ENCODE measurements around the gene AAK1. TPM values are rescaled to one million over a fixed set of nuclear protein-coding genes. Genes with fewer than 3 reads are reported as not detected.
"Not testable (repeated sequence)": the region's sequence is repeated elsewhere in the genome, so short reads cannot be mapped to it uniquely, and the experiment has no call there.

AAK1 gene
- total RNA-seq, 1 experiment from 2014 or later, result 30.6 TPM

- no peak overlapping the region for H4K5ac ChIP-seq (ENCODE audit: insufficient read length, low read depth, low read length)
- no peaks in the 10 kb centered on the region for H3K79me1 ChIP-seq (ENCODE audit: insufficient read depth, low read depth, low read length, poor library complexity, severe bottlenecking)
- H3K27ac ChIP-seq (ENCODE audit: insufficient read length, low read depth, low read length), result no peak overlapping the region
- DNase-seq, result no peak
- no peak overlapping the region for H3K23ac ChIP-seq (ENCODE audit: insufficient read length, low read depth, low read length)
- H2BK12ac ChIP-seq (ENCODE audit: insufficient read length, low read depth, low read length), result no peak overlapping the region
- Mint-ChIP-seq H3K27ac (no peak overlapping the region), H3K9me3 (peaks cover 6 to 18% of the 10 kb centered on the region in 2 experiments; a peak in 4 of 5 replicates), H3K4me1 (peaks cover 5 to 6% of the 10 kb centered on the region in 2 experiments), H3K36me3 (ENCODE audit: insufficient read depth in 1 of 3, low read depth in 3 of 3) (peaks cover 10 to 16% (median 15%) of the 10 kb centered on the region in 3 experiments; a peak in 6 of 7 replicates), H3K4me3 (no peak overlapping the region), H3K27me3 (ENCODE audit: low read depth) (no peaks in the 10 kb centered on the region)
- no peak overlapping the region for H3T11ph ChIP-seq (ENCODE audit: low read length)
- H3K4me2 ChIP-seq (ENCODE audit: insufficient read depth, insufficient read length, low read length), result no peak overlapping the region
- no peak overlapping the region for H4K91ac ChIP-seq (ENCODE audit: insufficient read length, low read depth, low read length)
- no peaks in the 10 kb centered on the region; the same call in 1 of the 2 replicates for H3K79me2 ChIP-seq (ENCODE audit: insufficient read depth, low read length)
- H4K20me1 ChIP-seq (ENCODE audit: control insufficient read depth, insufficient read depth, insufficient read length), result no peaks in the 10 kb centered on the region
- H2AFZ ChIP-seq (ENCODE audit: low read length), result no peak overlapping the region
- H2BK5ac ChIP-seq (ENCODE audit: insufficient read length, low read length), result no peak overlapping the region
- H2BK120ac ChIP-seq (ENCODE audit: low read depth, low read length, poor library complexity, severe bottlenecking), result no peak overlapping the region
- H3K9ac ChIP-seq (ENCODE audit: extremely low read depth, insufficient read length, low read length), result no peak overlapping the region
- no peak overlapping the region for H3K14ac ChIP-seq (ENCODE audit: insufficient read depth, low read length)
- H4K8ac ChIP-seq (replicated peaks; ENCODE audit: insufficient read length, low read depth, low read length), result no peak overlapping the region
- no peaks in the 10 kb centered on the region for H3K27me3 ChIP-seq (ENCODE audit: insufficient read depth, low read length)
- WGBS (ENCODE audit: extremely low coverage, insufficient read length, low lambda C conversion rate), result no CpG with 5 or more reads among the region's 2 CpGs
- no peak overlapping the region for H3K4ac ChIP-seq (ENCODE audit: low read depth, low read length)
- H2AK5ac ChIP-seq (ENCODE audit: insufficient read length, low read length), result no peak overlapping the region
- TF ChIP-seq CTCF (conservative IDR thresholded peaks at IDR 0.05), result no peak
- no peak overlapping the region for H2BK15ac ChIP-seq (ENCODE audit: low read depth, low read length)
- H3K9me3 ChIP-seq (ENCODE audit: control insufficient read depth, low read depth, low read length), result no peaks in the 10 kb centered on the region
- no peak overlapping the region for H2BK20ac ChIP-seq (ENCODE audit: low read depth, low read length, poor library complexity, severe bottlenecking)
- H3K18ac ChIP-seq (ENCODE audit: insufficient read length, low read depth, low read length), result no peak overlapping the region
- no peak overlapping the region for H3K56ac ChIP-seq (ENCODE audit: insufficient read length, low read depth, low read length)
- no peaks in the 10 kb centered on the region for H3K23me2 ChIP-seq (ENCODE audit: insufficient read length, low read depth, low read length, poor library complexity, severe bottlenecking)
- no peaks in the 10 kb centered on the region; the same call in 1 of the 2 replicates for H3K4me1 ChIP-seq (ENCODE audit: insufficient read depth, low read length)
Measured at GRCh38 chr2:69608109-69608508, 35.4 kb downstream of the AAK1 start.

- H3K27me3 Mint-ChIP-seq (ENCODE audit: low read depth); H3K56ac ChIP-seq (ENCODE audit: insufficient read length, low read depth, low read length); H3K27me3 ChIP-seq (ENCODE audit: insufficient read depth, low read length); H3K79me1 ChIP-seq (ENCODE audit: insufficient read depth, low read depth, low read length, poor library complexity, severe bottlenecking); H3K23ac ChIP-seq (ENCODE audit: insufficient read length, low read depth, low read length); H2BK120ac ChIP-seq (ENCODE audit: low read depth, low read length, poor library complexity, severe bottlenecking); H3K18ac ChIP-seq (ENCODE audit: insufficient read length, low read depth, low read length); H2AK5ac ChIP-seq (ENCODE audit: insufficient read length, low read length); H3K4me1 Mint-ChIP-seq; H3K9ac ChIP-seq (ENCODE audit: extremely low read depth, insufficient read length, low read length); H2BK5ac ChIP-seq (ENCODE audit: insufficient read length, low read length); H4K8ac ChIP-seq (replicated peaks; ENCODE audit: insufficient read length, low read depth, low read length); H3K23me2 ChIP-seq (ENCODE audit: insufficient read length, low read depth, low read length, poor library complexity, severe bottlenecking); H4K91ac ChIP-seq (ENCODE audit: insufficient read length, low read depth, low read length); H3K4me2 ChIP-seq (ENCODE audit: insufficient read depth, insufficient read length, low read length); H2BK12ac ChIP-seq (ENCODE audit: insufficient read length, low read depth, low read length); H3K9me3 ChIP-seq (ENCODE audit: control insufficient read depth, low read depth, low read length); H3K4ac ChIP-seq (ENCODE audit: low read depth, low read length); H3K4me1 ChIP-seq (ENCODE audit: insufficient read depth, low read length); H2AFZ ChIP-seq (ENCODE audit: low read length); DNase-seq; H3K4me3 Mint-ChIP-seq; H3K14ac ChIP-seq (ENCODE audit: insufficient read depth, low read length); H2BK20ac ChIP-seq (ENCODE audit: low read depth, low read length, poor library complexity, severe bottlenecking); H3K27ac Mint-ChIP-seq; H3T11ph ChIP-seq (ENCODE audit: low read length); H3K27ac ChIP-seq (ENCODE audit: insufficient read length, low read depth, low read length); H4K20me1 ChIP-seq (ENCODE audit: control insufficient read depth, insufficient read depth, insufficient read length); H3K79me2 ChIP-seq (ENCODE audit: insufficient read depth, low read length); H4K5ac ChIP-seq (ENCODE audit: insufficient read length, low read depth, low read length); H2BK15ac ChIP-seq (ENCODE audit: low read depth, low read length): not testable (repeated sequence)
- Mint-ChIP-seq H3K9me3 (peaks cover 6 to 18% of the 10 kb centered on the region in 2 experiments; a peak in 4 of 5 replicates), H3K36me3 (ENCODE audit: insufficient read depth in 1 of 3, low read depth in 3 of 3) (peaks cover 10 to 16% (median 13%) of the 10 kb centered on the region in 3 experiments; a peak in 6 of 7 replicates)
- no CpG with 5 or more reads among the region's 7 CpGs for WGBS (ENCODE audit: extremely low coverage, insufficient read length, low lambda C conversion rate)
Measured at GRCh38 chr2:69606771-69607170, 36.8 kb downstream of the AAK1 start.
